NCI-H748 treated with DMSO at 0.1 percent for 48 hours (cell line): ENCODE measurements around the gene STK24.

Experiments used
- DNase-seq: peaks from one replicate; lab custom pipeline; 2025; lab: John Stamatoyannopoulos, UW

Gene STK24

DNA sequence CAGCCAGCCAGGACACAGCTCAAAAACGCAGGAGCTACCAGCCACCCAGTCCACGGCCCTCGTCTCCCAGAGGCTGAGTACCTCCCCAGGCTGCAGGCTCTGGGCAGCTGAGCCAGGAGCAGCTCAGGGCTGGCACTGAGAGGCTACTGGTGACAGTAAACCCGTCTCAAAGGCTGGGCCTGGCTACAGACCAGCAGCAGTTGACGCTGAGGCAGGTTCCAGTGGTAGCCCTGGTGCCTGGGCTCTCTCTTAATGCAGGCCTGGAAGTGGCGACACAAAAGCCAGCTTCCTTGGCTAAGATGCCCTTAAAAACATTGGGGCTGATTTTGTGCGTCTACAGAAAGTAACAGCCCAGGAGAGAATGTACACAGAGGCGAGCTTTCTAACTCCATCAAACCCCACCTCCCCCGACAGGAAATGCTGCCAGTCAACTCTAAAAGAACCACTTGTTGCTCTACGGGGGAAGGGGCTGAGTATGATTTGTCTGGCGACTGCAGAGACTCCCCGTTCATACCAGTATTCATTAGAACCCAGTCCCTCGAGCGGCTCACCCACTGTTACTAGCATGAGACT, 126.3 kb downstream of the STK24 start:
- DNase-seq, result no peak

GRCh38 chr13:98450026-98450425, 126.9 kb downstream of the STK24 start:
- DNase-seq, result no peak

DNA sequence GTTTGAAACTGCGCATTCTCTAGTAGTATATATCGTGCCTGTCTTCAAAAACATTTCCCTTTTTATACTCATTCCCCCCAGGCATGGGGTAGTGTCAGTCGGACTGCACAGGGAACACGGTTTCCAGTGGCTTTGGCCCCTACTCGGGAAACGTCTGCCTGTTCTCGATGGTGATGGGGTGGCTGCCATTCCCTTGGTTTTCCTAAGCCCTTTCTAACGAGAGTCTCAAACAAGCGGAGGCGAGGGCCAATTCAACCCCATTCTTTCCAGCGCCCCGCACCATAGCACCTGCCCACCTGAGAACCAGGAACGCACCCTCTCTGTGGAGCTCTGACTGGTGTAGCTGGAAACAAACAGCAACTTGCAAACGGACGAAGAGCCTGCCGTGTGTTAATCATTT, 127.6 kb downstream of the STK24 start:
- DNase-seq, result no peak

- DNase-seq, result no peak
These were observed 128.3 kb downstream of the STK24 start for GRCh38 chr13:98448642-98448928.

- no peak for DNase-seq
These were observed 128.8 kb downstream of the STK24 start for GRCh38 chr13:98447881-98448641.

DNA sequence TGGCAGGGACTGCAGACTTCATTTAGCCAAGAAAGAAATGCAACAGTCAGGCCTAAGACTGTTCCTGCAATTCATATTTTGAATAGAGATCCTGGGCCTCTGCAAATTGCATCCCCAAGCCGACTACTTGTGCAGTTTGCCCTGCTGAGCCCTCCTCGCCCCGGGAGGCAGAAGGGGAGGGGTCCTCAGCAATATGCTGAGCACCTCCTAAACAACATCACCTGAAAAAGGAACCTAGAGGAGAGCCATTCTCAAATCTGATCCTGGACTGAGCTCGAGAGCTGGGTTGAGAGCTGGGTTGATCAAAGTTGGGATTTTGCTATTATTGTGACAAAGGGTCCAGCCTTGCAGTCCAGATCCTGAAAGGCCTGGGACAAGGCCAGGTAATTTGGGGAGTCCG, 129.8 kb downstream of the STK24 start:
- DNase-seq, result no peak

DNA sequence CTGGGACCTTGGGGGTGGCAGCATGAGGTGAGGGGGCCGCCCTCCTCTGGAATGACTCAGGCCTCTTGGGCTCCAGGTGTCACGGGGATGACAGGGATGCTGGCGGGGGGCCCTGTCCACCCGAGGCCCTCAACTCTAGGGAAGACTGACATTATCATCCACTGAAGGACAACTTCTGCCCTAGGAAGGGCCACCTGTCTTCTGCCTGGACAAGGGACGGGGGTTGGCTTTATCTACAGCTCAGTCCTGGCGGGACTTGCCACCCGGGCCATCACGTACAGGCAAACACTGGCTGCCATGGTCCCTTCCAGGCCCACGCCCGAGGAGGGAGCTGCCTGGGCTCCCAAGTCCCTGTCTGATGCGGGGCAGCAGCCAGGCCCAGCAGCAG, 130.7 kb downstream of the STK24 start:
- no peak for DNase-seq

DNA sequence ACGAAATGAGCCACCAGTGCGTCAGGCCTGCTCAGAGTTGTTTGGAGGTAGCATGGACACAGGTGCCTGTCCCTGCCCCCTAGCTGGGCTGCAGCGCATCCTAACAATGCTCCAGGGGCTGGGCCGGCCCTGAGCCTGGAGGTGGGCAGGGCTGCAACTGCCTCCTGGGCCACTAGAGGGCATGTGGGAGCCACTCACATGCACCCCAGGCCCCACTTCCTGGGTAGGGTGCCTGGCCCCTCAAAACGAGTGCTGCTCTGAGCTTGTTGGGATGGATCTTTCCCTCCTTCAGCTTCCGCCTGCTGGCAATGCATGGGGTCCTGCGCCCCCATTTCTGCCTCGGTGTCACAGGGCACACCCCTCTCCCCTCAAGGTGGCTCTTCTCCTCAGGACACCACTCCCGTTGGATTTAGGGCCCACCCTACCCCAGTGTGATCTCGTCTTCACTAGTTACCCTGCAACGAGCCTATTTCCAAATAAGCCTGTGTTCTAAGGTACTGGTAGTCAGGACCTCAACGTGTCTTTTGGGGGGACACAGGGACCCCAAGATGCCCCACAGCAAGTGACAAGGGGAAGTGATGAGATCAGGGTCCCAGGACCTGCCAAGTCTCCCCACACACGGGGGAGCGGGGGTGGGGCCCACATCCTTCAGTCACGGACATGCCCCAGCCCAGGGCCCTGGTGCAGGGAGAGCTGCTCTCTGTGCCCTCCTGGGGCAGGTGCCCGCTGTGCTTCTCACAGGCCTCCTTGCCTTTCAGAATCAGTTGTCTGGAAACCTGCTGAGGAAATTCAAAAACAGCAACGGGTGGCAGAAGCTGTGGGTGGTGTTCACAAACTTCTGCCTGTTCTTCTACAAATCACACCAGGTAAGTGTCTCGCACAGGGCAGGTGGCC, 131.3 kb downstream of the STK24 start:
- peak; percentile 38 for DNase-seq

DNA sequence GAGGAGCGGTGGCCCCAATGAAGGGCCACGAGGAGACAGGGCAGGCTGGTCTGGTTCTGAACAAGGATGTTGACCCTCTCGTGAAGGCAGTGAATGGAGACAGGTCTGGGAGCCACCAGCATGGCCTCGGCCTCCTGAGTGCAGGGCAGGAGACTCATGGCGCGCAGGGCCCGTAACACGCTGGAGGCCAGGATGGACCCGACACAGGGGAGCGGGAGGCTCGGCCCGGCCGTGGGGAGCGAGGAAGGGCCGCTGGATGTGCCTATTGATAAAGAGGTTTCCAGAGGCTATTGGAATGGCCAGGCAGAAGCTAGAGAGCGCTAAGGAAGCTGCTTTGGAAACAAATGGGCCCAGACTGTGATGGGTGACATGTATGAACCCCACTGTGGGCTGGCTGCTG, 132.5 kb downstream of the STK24 start:
- DNase-seq, result no peak

GRCh38 chr13:98443800-98444325, 133.0 kb downstream of the STK24 start:
- DNase-seq, result no peak

GRCh38 chr13:98443329-98443728, 133.6 kb downstream of the STK24 start:
- DNase-seq, result no peak

DNA sequence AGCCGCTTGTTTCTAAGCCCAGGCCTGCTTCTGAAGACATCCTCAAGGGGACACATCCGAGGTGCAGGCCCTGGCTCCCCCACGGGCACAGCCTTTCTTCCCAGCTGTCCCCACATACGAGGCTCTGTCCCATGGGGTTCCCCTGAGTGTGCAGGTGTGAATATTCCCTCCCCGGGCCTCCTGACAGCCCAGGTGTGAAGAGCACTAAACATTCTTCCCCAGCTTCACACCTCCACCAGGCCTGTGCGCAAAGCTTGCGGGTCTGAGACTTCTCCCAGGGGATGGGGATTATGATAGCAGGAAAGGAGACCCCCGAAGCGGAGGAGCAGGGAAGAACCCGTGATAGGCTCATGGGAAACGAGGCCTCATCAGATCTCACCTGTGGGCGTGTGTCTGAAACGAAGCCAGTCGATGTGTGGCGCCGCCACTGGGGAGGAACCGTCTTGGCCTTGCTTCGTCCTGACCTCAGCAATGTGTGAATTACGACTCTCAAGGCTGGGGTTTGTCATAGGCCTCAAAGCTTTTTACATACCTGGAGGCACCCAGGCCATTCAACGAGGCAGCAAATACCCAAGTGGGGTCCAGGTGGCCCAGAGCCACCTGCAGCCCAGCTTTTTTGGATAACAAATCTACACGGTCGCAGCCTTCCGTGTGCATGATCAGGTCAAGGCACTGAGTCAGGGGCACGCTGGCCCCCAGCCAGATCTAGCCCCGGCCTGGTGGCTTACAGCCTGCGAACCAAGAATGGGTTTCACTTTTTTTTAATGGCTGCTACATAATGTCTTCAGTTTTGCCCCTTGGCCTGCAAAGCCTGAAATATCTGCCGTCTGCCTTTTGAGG, 134.3 kb downstream of the STK24 start:
- DNase-seq, result no peak

GRCh38 chr13:98441056-98441676, 135.7 kb downstream of the STK24 start:
- no peak for DNase-seq

DNA sequence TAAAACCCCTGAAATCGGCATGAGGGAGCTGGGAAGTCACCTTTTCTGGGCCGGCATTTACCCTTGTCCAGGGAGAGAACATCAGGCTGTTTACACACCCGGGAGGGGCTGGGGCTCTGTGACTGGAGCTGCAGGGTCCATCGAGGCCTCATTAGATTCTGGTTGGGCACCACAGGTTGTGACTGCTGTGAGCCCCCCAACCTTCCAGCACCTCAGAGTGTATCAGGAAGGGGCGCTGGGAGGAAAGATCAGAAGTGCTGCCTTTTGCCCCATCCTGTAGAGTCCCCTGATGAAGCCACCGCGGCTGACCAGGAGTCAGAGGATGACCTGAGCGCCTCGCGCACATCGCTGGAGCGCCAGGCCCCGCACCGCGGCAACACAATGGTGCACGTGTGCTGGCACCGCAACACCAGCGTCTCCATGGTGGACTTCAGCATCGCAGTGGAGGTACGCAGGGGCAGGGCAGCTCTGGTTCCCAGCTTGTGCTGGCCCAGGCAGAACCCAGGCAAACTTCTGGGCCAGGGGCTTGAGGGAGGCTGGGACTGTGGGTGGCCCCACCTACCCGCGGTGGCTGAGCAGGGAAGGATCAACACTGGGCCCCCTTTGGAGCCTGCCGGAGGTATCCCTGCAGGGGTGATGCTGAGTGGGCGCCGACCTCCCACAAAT, 136.4 kb downstream of the STK24 start:
- no peak for DNase-seq

DNA sequence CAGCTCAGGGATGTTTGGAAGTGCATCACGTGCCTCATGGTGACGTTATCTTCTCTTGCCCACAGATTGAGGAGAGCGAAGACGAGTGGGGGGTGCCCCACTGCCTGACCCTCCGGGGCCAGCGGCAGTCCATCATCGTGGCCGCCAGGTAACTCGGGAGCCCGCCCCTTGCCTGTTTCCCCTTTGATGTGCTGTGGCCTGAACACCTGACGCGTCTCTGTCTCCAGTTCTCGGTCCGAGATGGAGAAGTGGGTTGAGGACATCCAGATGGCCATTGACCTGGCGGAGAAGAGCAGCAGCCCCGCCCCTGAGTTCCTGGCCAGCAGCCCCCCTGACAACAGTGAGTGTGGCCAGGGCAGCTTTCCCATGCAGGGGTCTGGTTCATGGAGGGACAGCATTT, 137.0 kb downstream of the STK24 start:
- DNase-seq, result no peak

GRCh38 chr13:98439126-98439828, 137.6 kb downstream of the STK24 start:
- no peak for DNase-seq

- no peak for DNase-seq
These were observed 138.4 kb downstream of the STK24 start for GRCh38 chr13:98438246-98439125.

GRCh38 chr13:98436233-98436910, 140.5 kb downstream of the STK24 start:
- no peak for DNase-seq

GRCh38 chr13:98435376-98435775, 141.5 kb downstream of the STK24 start:
- no peak for DNase-seq
